Measurements from ENCODE around the gene TAAR6. TPM values are rescaled to one million over a fixed set of nuclear protein-coding genes. Genes with fewer than 3 reads are reported as not detected.

TAAR6 gene
- total and polyA plus RNA-seq, 2 donors (not counting 3 experiments of a cell fraction or from before 2014, with no cell fraction given): not detected

DNA sequence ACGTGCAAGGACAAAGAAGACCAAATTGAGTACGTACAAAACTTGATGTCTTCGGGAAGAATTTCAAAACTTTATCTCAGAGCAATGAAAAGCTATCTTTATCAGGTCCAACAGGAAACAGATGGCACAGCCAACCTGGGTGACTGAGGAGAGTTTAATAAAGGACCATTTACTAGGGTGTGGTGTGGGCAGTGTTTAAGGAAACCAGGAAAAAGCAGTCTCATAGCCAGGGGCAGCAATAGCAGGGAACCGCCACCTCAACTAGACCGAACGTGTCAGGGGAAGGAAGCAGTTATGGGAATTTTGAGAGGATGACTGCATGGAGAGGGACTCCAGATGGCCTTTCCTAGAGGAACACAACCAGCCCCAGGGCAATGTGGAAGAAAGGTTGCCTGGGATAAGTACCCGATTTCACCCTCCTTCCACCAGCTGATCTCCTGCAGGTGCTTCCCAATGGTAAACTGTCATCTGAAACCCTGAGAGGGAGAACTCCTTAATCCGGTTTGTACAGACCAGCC lies 34.6 kb downstream of the TAAR6 start:
- Histone ChIP-seq H3K9me3 (replicated peaks; ENCODE audit: control insufficient read depth, insufficient read depth, low read length) (no peaks in the 10 kb centered on the region), H3K4me2 (ENCODE audit: insufficient read depth, low read length) (no peak overlapping the region), H4K20me1 (replicated peaks; ENCODE audit: control insufficient read depth, extremely low read depth, insufficient read depth, low read length) (no peaks in the 10 kb centered on the region), H3K36me3 (ENCODE audit: control insufficient read depth in 2 of 2, extremely low read depth in 1 of 2, insufficient read depth in 2 of 2, low read length in 2 of 2) (no peaks in the 10 kb centered on the region), H3K4me3 (replicated peaks in 1 of 3; ENCODE audit: insufficient read depth in 1 of 3, low read depth in 1 of 3, low read length in 3 of 3) (no peak overlapping the region), H2AFZ (ENCODE audit: low read depth, low read length) (no peak overlapping the region), H3K4me1 (ENCODE audit: control insufficient read depth, extremely low read depth, insufficient read depth, low read length) (no peaks in the 10 kb centered on the region), H3K79me2 (ENCODE audit: control insufficient read depth, insufficient read depth, low read length) (no peaks in the 10 kb centered on the region), H3K27ac (ENCODE audit: insufficient read depth, low read depth, low read length) (no peak overlapping the region), H3K9me1 (replicated peaks; ENCODE audit: control insufficient read depth, extremely low read depth, insufficient read depth, low read length) (no peaks in the 10 kb centered on the region), H3K9ac (replicated peaks; ENCODE audit: extremely low read depth, insufficient read depth, low read length) (no peak overlapping the region), H3K27me3 (ENCODE audit: control insufficient read depth in 2 of 2, insufficient read depth in 2 of 2, low read length in 2 of 2) (peaks cover 0 to 1% of the 10 kb centered on the region in 2 experiments)
- CTCF ChIA-PET: interaction anchor here (1.0 kb wide), 1 partner anchor 83 kb away, joined by 3 read pairs; no protein-coding TSS in a partner anchor
- DNase-seq (ENCODE audit: low read depth, low spot score) (no peak), FAIRE-seq (no peak)
- intact Hi-C loops (cut with micrococcal nuclease) (no loop called here), dilution Hi-C loops (cut with MboI; ENCODE audit: extremely low pct_ligation_motif_present, low sequenced_read_pairs) (no loop called here)
- TF ChIP-seq MYC (IDR thresholded peaks at IDR 0.05; ENCODE audit: low read depth, low read length) (no peak), JUN (IDR thresholded peaks at IDR 0.05; ENCODE audit: borderline replicate concordance, insufficient read depth, insufficient read length, low read depth) (no peak), POLR2A (IDR thresholded peaks at IDR 0.05; ENCODE audit: low read depth, low read length) (no peak), EZH2 (IDR thresholded peaks at IDR 0.05; ENCODE audit: borderline replicate concordance, low read depth, low read length, severe bottlenecking) (no peak), GATA2 (IDR thresholded peaks at IDR 0.05; ENCODE audit: insufficient read depth, insufficient read length, low read depth, low read length) (no peak), POLR2AphosphoS5 (IDR thresholded peaks at IDR 0.05; ENCODE audit: insufficient read depth, low read depth, low read length) (no peak), FOS (IDR thresholded peaks at IDR 0.05; ENCODE audit: borderline replicate concordance, insufficient read depth, low read length) (no peak)
- TF ChIP-seq, protein P1, sequence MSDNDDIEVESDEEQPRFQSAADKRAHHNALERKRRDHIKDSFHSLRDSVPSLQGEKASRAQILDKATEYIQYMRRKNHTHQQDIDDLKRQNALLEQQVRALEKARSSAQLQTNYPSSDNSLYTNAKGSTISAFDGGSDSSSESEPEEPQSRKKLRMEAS (IDR thresholded peaks at IDR 0.05; ENCODE audit: insufficient read depth, insufficient read length): no peak
- TF ChIP-seq, protein P2, sequence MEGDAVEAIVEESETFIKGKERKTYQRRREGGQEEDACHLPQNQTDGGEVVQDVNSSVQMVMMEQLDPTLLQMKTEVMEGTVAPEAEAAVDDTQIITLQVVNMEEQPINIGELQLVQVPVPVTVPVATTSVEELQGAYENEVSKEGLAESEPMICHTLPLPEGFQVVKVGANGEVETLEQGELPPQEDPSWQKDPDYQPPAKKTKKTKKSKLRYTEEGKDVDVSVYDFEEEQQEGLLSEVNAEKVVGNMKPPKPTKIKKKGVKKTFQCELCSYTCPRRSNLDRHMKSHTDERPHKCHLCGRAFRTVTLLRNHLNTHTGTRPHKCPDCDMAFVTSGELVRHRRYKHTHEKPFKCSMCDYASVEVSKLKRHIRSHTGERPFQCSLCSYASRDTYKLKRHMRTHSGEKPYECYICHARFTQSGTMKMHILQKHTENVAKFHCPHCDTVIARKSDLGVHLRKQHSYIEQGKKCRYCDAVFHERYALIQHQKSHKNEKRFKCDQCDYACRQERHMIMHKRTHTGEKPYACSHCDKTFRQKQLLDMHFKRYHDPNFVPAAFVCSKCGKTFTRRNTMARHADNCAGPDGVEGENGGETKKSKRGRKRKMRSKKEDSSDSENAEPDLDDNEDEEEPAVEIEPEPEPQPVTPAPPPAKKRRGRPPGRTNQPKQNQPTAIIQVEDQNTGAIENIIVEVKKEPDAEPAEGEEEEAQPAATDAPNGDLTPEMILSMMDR (IDR thresholded peaks at IDR 0.05; ENCODE audit: extremely low read depth in 1 of 2, insufficient read depth in 1 of 2, low read depth in 1 of 2, low read length in 2 of 2): no peak
- no TSS peak for BruUV-seq (replicated peaks)
- POLR2A ChIA-PET: no interaction called here
